MG63 (cell line): ENCODE data around the gene DYRK1B. TPM values are rescaled to one million over a fixed set of nuclear protein-coding genes. Genes with fewer than 3 reads are reported as not detected.
A peak's percentile ranks its signal among the peaks of the same experiment; 100 is the strongest.
"Not testable (repeated sequence)": the region's sequence is repeated elsewhere in the genome, so short reads cannot be mapped to it uniquely, and the experiment has no call there.

Source experiments
- DNase-seq: peaks from one replicate; pipeline ENCODE4 v3.0.0-alpha.2; 2020
- H3K27me3 ChIP-seq: fragments of 250-450 bp; sonication (Bioruptor Pico); 2 replicates; pipeline ENCODE4 v1.5.1; 2020; ENCODE audit warnings: mild to moderate bottlenecking, moderate library complexity
- H3K36me3 ChIP-seq: fragments of 250-450 bp; sonication (Bioruptor Pico); 2 replicates; pipeline ENCODE4 v1.5.1; 2020; ENCODE audit warnings: mild to moderate bottlenecking, moderate library complexity
- H3K4me3 ChIP-seq: fragments of 250-450 bp; sonication (Bioruptor Pico); 2 replicates; pipeline ENCODE4 v1.5.1; 2020; ENCODE audit warnings: mild to moderate bottlenecking, moderate library complexity
- H3K9me3 ChIP-seq: fragments of 250-450 bp; sonication (Bioruptor Pico); 2 replicates; pipeline ENCODE4 v1.5.1; 2020; ENCODE audit warnings: mild to moderate bottlenecking, moderate library complexity
- total RNA-seq: library from RNA; depleted of rRNA; stranded (reverse); fragments of >200 nt; shearing (Covaris generic); gene quantifications from 2 replicates; pipeline ENCODE4 v1.2.3, GENCODE V29; 2014; ENCODE audit warnings: low replicate concordance

DYRK1B gene
- total RNA-seq, 1 experiment from 2014 or later: 0.30 TPM

- Histone ChIP-seq H3K36me3 (peaks cover 64% of the 10 kb centered on the region), H3K4me3 (no peak overlapping the region), H3K9me3 (no peaks in the 10 kb centered on the region; the same call in 1 of the 2 replicates), H3K27me3 (no peaks in the 10 kb centered on the region)
- DNase-seq: no peak
These were observed 8.9 kb downstream of the DYRK1B start for GRCh38 chr19:39825093-39825463.

GRCh38 chr19:39824143-39825092 is 9.5 kb downstream of the DYRK1B start:
- Histone ChIP-seq H3K9me3 (no peaks in the 10 kb centered on the region; the same call in 1 of the 2 replicates), H3K36me3 (peaks cover 58% of the 10 kb centered on the region), H3K27me3 (no peaks in the 10 kb centered on the region), H3K4me3 (no peak overlapping the region)
- DNase-seq: no peak

- no peak overlapping the region for H3K4me3 ChIP-seq
- no peaks in the 10 kb centered on the region for H3K27me3 ChIP-seq
- H3K9me3 ChIP-seq: no peaks in the 10 kb centered on the region; the same call in 1 of the 2 replicates
- DNase-seq: no peak
- peaks cover 53% of the 10 kb centered on the region for H3K36me3 ChIP-seq
These were observed 10.3 kb downstream of the DYRK1B start for GRCh38 chr19:39823686-39824085.

- Histone ChIP-seq H3K4me3 (no peak overlapping the region), H3K9me3 (no peaks in the 10 kb centered on the region; the same call in 1 of the 2 replicates), H3K27me3 (no peaks in the 10 kb centered on the region), H3K36me3 (peaks cover 33% of the 10 kb centered on the region)
- DNase-seq: no peak
These were observed 13.3 kb downstream of the DYRK1B start for GRCh38 chr19:39820696-39821095.

GRCh38 chr19:39819786-39820185 is 14.2 kb downstream of the DYRK1B start:
- DNase-seq: no peak
- peaks cover 24% of the 10 kb centered on the region for H3K36me3 ChIP-seq
- no peaks in the 10 kb centered on the region; the same call in 1 of the 2 replicates for H3K9me3 ChIP-seq
- no peak overlapping the region for H3K4me3 ChIP-seq
- no peaks in the 10 kb centered on the region for H3K27me3 ChIP-seq

- H3K36me3 ChIP-seq: peaks cover 18% of the 10 kb centered on the region
- DNase-seq: no peak
- H3K27me3 ChIP-seq: no peaks in the 10 kb centered on the region
- H3K9me3 ChIP-seq: no peaks in the 10 kb centered on the region; the same call in 1 of the 2 replicates
- no peak overlapping the region for H3K4me3 ChIP-seq
These were observed 15.3 kb downstream of the DYRK1B start for GRCh38 chr19:39818626-39819097.

GRCh38 chr19:39817888-39818561 is 15.9 kb downstream of the DYRK1B start:
- H3K4me3 ChIP-seq: no peak overlapping the region
- DNase-seq: no peak
- H3K27me3 ChIP-seq: no peaks in the 10 kb centered on the region
- peaks cover 15% of the 10 kb centered on the region for H3K36me3 ChIP-seq
- no peaks in the 10 kb centered on the region; the same call in 1 of the 2 replicates for H3K9me3 ChIP-seq

GRCh38 chr19:39816287-39817048 is 17.5 kb downstream of the DYRK1B start:
- Histone ChIP-seq H3K9me3 (no peaks in the 10 kb centered on the region; the same call in 1 of the 2 replicates), H3K4me3 (no peak overlapping the region), H3K36me3 (peaks cover 10% of the 10 kb centered on the region), H3K27me3 (no peaks in the 10 kb centered on the region)
- no peak for DNase-seq

GRCh38 chr19:39814595-39814994 is 19.4 kb downstream of the DYRK1B start:
- H3K36me3 ChIP-seq: peaks cover 4% of the 10 kb centered on the region
- no peak overlapping the region for H3K4me3 ChIP-seq
- H3K27me3 ChIP-seq: no peaks in the 10 kb centered on the region
- no peaks in the 10 kb centered on the region for H3K9me3 ChIP-seq
- DNase-seq: no peak

- H3K36me3 ChIP-seq, H3K27me3 ChIP-seq, H3K9me3 ChIP-seq, DNase-seq, H3K4me3 ChIP-seq: not testable (repeated sequence)
These were observed 19.9 kb downstream of the DYRK1B start for GRCh38 chr19:39814111-39814510.

GRCh38 chr19:39813264-39813993 is 20.5 kb downstream of the DYRK1B start:
- no peaks in the 10 kb centered on the region for H3K9me3 ChIP-seq
- H3K4me3 ChIP-seq: no peak overlapping the region
- peaks cover 4% of the 10 kb centered on the region for H3K36me3 ChIP-seq
- no peak for DNase-seq
- H3K27me3 ChIP-seq: no peaks in the 10 kb centered on the region

GRCh38 chr19:39811064-39811463 is 22.9 kb downstream of the DYRK1B start:
- no peak for DNase-seq
- no peaks in the 10 kb centered on the region; the same call in 1 of the 2 replicates for H3K36me3 ChIP-seq
- H3K27me3 ChIP-seq: no peaks in the 10 kb centered on the region
- H3K4me3 ChIP-seq: no peak overlapping the region
- no peaks in the 10 kb centered on the region for H3K9me3 ChIP-seq

GRCh38 chr19:39810424-39810823 is 23.5 kb downstream of the DYRK1B start:
- no peaks in the 10 kb centered on the region for H3K27me3 ChIP-seq
- H3K36me3 ChIP-seq: no peaks in the 10 kb centered on the region
- H3K9me3 ChIP-seq: no peaks in the 10 kb centered on the region
- DNase-seq: no peak
- no peak overlapping the region for H3K4me3 ChIP-seq

GRCh38 chr19:39809368-39809767 is 24.6 kb downstream of the DYRK1B start:
- Histone ChIP-seq H3K9me3 (no peaks in the 10 kb centered on the region), H3K27me3 (no peaks in the 10 kb centered on the region), H3K4me3 (no peak overlapping the region), H3K36me3 (no peaks in the 10 kb centered on the region)
- DNase-seq: no peak

GRCh38 chr19:39808688-39809087 is 25.3 kb downstream of the DYRK1B start:
- DNase-seq: peak; percentile 41
- not testable (repeated sequence) for H3K4me3 ChIP-seq, H3K9me3 ChIP-seq, H3K36me3 ChIP-seq, H3K27me3 ChIP-seq

GRCh38 chr19:39807846-39808364 is 26.1 kb downstream of the DYRK1B start:
- H3K4me3 ChIP-seq: no peak overlapping the region
- peaks cover 3% of the 10 kb centered on the region; the same call in 1 of the 2 replicates for H3K27me3 ChIP-seq
- H3K9me3 ChIP-seq: no peaks in the 10 kb centered on the region
- DNase-seq: no peak
- no peaks in the 10 kb centered on the region for H3K36me3 ChIP-seq
